Hematopoietic multipotent progenitor cell treated with erythropoietin and hydrocortisone succinate and interleukin-3 and kit ligand, for 4 days (in vitro differentiated cells): Measurements from ENCODE around the gene RAB3IP.
"Not testable (repeated sequence)": the region's sequence is repeated elsewhere in the genome, so short reads cannot be mapped to it uniquely, and the experiment has no call there.

Experiments
- DNase-seq: peaks from one replicate; pipeline ENCODE4 v3.0.0-alpha.2; 2015

RAB3IP gene

GRCh38 chr12:69758105-69758504 lies 19.4 kb downstream of the RAB3IP start:
- DNase-seq, result no peak

- not testable (repeated sequence) for DNase-seq
These were observed 20.9 kb downstream of the RAB3IP start for GRCh38 chr12:69759581-69759980.

DNA sequence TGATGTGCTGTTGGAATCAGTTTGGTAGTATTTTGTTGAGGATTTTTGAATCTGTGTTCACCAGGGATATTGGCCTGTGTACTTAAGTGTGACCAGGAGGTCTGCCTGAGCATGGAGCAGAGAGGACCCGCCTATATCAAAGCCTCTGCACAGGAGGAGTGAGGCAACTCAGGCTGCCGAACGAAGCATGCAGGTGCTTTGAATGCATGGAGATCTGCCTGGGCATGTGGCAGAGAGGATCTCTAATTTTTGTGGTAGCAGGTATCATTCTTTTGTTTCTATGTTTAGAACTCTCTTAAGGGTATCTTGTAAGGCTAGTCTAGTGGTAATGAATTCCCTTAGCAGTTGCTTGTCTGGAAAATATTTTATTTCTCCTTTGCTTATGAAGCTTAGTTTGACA lies 26.9 kb downstream of the RAB3IP start:
- no peak for DNase-seq

- no peak for DNase-seq
These were observed 27.6 kb downstream of the RAB3IP start for GRCh38 chr12:69766260-69766659.

DNA sequence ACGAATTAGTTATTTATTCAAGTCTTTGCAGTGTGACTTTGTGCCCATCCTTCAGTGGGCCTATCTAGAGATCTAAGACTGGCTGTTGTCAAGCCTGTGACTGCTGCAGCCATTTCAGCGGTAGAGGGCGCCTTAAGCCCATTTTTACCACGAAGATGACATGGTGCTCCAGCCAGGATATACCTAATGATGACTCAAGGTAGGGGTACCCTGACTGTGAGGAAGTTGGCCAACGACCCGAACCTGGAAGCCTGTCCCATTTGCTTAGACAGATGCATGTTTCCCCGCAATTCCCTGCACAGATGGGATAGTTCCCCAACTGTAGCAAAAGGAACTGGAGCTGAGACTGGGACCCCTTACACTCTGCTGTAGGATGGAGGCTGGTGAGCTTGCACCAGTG lies 41.3 kb downstream of the RAB3IP start:
- DNase-seq, result peak; percentile 29

DNA sequence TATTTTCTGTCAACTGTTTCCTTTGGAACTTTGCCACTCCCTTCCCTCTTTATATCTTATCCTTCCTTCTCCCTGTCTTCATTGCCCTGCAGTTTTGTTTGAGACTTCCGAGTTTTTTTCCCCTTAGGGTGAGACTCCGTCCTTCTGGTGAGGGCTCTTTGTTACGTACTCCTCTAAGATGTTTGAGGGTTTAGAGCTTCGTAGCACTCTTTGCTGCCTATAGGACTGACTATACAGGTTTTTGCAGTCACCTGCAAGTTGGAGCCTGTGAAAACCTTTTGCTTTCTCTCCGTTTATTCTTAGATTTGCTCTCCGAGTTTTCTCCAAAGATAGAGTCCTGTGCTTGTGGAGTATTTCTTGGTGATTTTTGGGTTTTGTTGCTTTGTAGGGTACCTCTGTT lies 44.7 kb downstream of the RAB3IP start:
- DNase-seq, result no peak

GRCh38 chr12:69789351-69789750 lies 50.7 kb downstream of the RAB3IP start:
- DNase-seq, result no peak

DNA sequence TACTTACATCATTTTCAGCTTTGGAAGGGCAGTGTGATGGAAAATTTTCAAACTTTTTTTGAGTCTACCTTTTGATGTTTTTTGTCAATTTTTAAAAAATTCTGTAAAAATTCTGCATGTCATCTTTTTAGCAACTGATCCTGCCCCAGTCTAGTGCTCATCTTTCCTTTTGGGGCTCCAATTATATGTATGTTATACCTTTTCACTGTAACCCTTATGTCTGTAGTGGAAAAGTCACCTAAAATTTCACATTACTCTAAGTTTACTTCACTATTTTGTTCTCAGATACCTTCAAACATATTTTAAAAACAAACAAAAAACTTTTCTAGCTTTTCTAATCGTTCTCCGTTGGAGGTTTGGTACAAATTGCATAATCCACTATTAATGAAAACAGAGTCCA lies 53.9 kb downstream of the RAB3IP start:
- DNase-seq, result no peak

GRCh38 chr12:69807101-69807897 lies 68.6 kb downstream of the RAB3IP start:
- not testable (repeated sequence) for DNase-seq

DNA sequence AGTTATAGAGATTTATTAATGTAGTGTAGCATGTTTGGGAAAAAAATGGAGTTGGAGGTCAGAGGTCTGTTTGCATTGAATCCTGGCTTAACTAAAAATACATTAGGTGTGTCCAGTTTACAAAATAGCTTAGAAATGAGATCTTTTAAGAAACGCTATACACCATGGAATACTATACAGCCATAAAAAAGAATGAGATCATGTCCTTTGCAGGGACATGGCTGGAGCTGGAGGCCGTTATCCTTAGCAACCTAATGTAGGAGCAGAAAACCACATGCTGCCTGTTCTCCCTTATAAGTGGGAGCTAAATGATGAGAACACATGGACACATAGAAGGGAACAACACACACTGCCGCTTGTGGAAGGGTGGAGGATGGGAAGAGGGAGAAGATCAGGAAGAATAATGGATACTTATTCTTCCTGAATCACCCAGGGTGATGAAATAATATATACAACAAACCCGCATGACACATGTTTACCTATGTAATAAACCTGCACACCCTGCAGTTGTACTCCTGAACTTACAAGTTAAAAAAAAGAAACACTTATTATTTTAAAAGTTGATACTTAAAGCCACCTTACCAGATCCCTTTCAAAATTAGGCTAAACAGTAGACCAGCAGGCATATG lies 72.3 kb downstream of the RAB3IP start:
- no peak for DNase-seq

DNA sequence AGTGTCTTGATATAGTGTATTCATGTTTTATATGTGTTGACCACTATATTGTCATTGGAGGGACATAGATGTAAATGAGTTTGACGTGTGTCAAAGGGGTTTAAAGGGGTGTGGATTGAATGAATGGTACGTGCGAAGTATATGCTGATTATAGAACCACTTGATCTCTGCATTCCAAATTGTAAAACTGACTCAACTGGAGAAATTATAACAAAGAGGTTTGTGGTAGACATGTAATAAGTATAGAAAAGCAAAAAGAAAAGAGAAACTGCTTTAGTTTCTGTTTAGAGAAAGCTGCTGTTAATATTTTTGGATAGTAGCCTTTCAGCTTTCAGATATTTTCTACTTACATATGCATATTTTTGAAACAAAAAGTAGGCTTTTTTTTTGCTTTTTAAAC lies 77.4 kb downstream of the RAB3IP start:
- no peak for DNase-seq

GRCh38 chr12:69821032-69821455 lies 82.4 kb downstream of the RAB3IP start:
- no peak for DNase-seq

DNA sequence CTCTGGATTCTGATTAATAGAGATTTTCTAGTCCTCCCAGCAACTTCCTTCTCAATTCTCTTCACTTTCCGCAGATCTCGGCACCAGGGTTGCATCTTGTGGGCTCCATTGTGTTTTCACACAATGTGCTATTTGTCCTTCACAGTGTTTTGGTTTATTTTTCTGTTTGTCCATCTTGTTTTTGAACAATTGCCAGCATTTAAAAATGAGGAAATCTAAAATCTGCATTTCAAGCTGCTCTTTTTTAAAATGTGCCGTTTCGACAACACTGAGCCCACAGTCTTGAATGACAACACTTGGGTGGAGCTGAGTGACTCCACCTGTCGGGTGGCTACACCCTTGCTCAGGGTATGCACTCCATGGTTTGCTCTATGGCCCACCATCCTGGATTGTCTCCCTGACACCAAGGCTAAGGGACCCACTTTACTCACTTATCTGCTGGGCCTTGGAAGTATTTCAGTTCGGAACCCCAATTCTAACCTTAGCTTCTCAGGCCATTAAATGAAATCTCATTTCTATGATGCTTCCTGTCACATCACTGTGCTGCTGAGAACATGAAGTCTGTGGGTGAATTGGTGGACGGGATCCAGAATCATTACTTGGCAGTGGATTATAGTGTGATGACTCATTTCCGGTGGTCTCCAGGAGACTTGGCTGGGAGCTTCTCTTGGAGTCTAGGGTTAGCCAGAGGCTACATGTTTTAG lies 82.9 kb downstream of the RAB3IP start:
- peak; percentile 33 for DNase-seq

GRCh38 chr12:69822201-69822860 lies 83.7 kb downstream of the RAB3IP start:
- DNase-seq, result no peak

DNA sequence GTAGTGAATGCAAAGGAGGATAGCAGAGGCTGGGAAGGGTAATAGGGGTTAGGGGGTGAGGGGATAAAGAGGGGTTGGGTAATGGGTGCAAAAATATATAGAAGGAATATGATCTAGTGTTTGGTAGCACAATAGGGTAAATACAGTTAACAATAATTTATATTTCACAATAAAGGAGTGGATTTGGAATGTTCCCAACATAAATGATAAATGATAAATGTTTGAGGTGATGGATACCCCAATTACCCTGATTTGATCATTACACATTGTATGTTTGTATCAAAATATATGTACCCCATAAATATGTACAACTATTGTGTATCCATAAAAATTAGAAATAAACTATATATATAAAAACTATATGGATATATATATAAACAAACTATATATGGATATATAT lies 85.4 kb downstream of the RAB3IP start:
- DNase-seq, result no peak

DNA sequence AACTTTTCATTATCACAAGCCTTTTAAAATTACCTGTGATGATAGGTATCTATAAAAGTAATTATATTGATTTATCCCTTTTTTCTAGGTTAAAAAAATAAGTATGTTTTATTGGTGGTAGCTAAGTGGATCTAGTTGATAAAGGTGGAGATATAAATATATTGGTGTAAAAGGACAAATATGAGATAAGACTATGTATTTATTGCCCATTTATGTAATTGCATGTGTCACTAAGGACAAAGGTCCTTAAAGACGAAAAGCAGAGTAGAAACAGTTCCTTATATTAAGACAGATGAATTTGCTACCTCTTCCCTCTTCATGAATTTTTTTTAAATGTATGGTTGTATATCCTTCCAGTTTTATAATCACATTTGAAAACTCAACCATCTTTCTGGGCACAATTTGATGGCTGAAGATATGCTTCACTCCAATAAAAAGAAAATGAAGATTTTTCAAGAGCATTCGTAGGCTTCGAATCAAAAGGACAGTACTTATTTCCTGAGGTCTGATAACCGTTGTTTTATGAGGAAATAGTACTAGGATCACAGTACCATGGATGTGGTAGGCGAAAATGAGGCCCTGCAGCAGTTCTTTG lies 86.4 kb downstream of the RAB3IP start, which contains the start of gene MYRFL:
Gene MYRFL (plus strand): TSS at position 262 of the 595 bp plus-strand sequence. CDS start 291 bp downstream, at position 553.
- DNase-seq, result no peak

- DNase-seq, result no peak
These were observed 90.2 kb downstream of the RAB3IP start for GRCh38 chr12:69828897-69829296.

GRCh38 chr12:69833696-69834095 lies 95.0 kb downstream of the RAB3IP start:
- no peak for DNase-seq

DNA sequence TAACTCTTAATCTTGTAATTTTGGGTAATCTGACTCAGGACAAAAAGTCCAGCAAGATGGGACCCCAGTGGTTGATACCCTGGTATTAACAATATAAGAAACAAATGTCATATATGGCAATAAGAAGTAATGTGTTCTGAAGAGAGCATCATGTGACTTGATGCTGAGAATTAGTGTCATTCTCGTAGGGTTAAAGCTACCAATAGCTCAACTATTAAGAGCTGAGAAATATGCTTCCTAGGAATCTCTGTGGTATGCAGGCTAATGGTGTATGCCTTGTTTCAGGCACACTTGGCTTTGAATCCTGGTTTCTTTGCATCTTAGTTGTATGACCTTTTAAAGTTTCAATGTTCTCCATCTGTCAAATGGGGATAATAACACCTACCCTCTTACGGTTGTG lies 95.5 kb downstream of the RAB3IP start:
- no peak for DNase-seq

- no peak for DNase-seq
These were observed 95.9 kb downstream of the RAB3IP start for GRCh38 chr12:69834576-69834975.

DNA sequence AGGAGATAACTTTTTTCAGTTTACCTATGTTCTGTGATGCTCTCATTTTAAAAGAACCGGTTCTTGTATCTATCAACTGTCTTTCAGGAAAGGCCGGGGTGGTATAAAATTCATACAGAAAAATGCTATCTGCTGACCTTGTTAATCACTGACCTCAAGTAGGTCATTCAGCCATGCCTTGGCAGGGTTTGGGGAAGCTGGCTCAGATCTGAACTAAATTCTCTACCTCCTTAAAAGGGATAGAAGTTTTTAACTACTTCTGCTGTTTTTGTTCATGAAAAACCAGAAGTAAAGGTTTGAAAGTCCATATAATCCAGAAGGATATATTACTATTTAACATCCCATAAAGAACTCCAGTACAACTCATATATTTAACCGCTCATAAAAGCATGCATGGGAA lies 96.4 kb downstream of the RAB3IP start:
- DNase-seq, result peak; percentile 6

DNA sequence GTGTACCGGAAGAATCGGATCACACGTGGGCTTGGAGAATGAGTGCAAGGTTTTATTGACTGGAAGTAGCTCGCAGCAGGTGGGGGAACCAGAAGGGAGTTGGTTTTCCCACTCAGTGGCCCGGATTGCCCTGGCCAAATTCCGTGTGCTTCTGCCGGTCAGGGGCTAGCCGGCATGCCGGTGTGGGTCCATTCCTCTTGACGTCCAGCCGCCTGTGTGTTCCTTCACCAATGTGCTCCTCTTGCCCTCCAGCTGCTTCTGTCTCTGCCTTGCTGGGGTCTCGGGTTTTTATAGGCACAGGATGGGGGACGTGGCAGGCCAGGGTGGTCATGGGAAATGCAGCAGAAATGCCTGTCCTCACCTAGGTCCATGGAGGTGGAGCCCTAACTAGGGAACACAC lies 97.4 kb downstream of the RAB3IP start:
- DNase-seq, result no peak

- DNase-seq, result no peak
These were observed 98.5 kb downstream of the RAB3IP start for GRCh38 chr12:69837191-69837590.
